Liver (tissue), 9 donors: ENCODE results near the gene PABPC3. TPM values are rescaled to one million over a fixed set of nuclear protein-coding genes. Genes with fewer than 3 reads are reported as not detected.

Source experiments
- DNase-seq: peaks from one replicate; pipeline ENCODE4 v3.0.0-alpha.2; 2017; ENCODE audit warnings: low spot score
- H3K27ac ChIP-seq, 2 donors: one replicate each; pipeline ENCODE4 v1.7.0; 2013; ENCODE audit warnings: inconsistent platforms in 2 of 2, low read length in 2 of 2, control low read depth in 1 of 2, low read depth in 1 of 2, mild to moderate bottlenecking in 1 of 2
- H3K27me3 ChIP-seq, 4 donors: one replicate each; pipeline versions ENCODE4 v1.6.1 to v1.7.0; 2013; ENCODE audit warnings: low read length in 3 of 4, inconsistent platforms in 1 of 4, mild to moderate bottlenecking in 1 of 4, moderate library complexity in 1 of 4; ENCODE audit not compliant: control insufficient read depth in 4 of 4, insufficient read depth in 4 of 4
- H3K36me3 ChIP-seq, 4 donors: one replicate each; pipeline versions ENCODE4 v1.6.1 to v1.7.0; 2013; ENCODE audit warnings: low read length in 3 of 4, mild to moderate bottlenecking in 3 of 4, low read depth in 1 of 4, moderate library complexity in 1 of 4; ENCODE audit not compliant: control insufficient read depth in 4 of 4, insufficient read depth in 3 of 4
- H3K4me1 ChIP-seq, 4 donors: one replicate each; pipeline versions ENCODE4 v1.6.1 to v1.7.0; 2013; ENCODE audit warnings: low read length in 3 of 4, mild to moderate bottlenecking in 3 of 4, moderate library complexity in 1 of 4; ENCODE audit not compliant: control insufficient read depth in 4 of 4, insufficient read depth in 4 of 4
- H3K4me3 ChIP-seq, 3 donors: one replicate each; pipeline versions ENCODE4 v1.6.1 to v1.7.0; 2013; ENCODE audit warnings: low read length in 3 of 3, control low read depth in 1 of 3, low read depth in 1 of 3, mild to moderate bottlenecking in 1 of 3
- H3K9ac ChIP-seq, 2 donors: one replicate each; pipeline ENCODE4 v1.7.0; 2013; ENCODE audit warnings: low read length in 2 of 2, mild to moderate bottlenecking in 2 of 2, moderate library complexity in 2 of 2, control low read depth in 1 of 2, low read depth in 1 of 2
- H3K9me3 ChIP-seq, 4 donors: one replicate each; pipeline versions ENCODE4 v1.6.1 to v1.7.0; 2013; ENCODE audit warnings: low read length in 3 of 4; ENCODE audit not compliant: control insufficient read depth in 4 of 4
- FOXA2 ChIP-seq: IDR thresholded peaks from 2 replicates; pipeline ENCODE4 v1.6.1; 2016; ENCODE audit warnings: antibody characterized with exemption
- GABPA ChIP-seq, 2 donors: IDR thresholded peaks in 1 of 2; conservative IDR thresholded peaks in 1 of 2; 2 replicates each; pipeline ENCODE4 v1.6.1; 2016; ENCODE audit warnings: antibody characterized with exemption in 2 of 2, mild to moderate bottlenecking in 1 of 2, moderate library complexity in 1 of 2
- HNF4A ChIP-seq, 2 donors: conservative IDR thresholded peaks; 2 replicates each; pipeline ENCODE4 v1.6.1; 2016; ENCODE audit warnings: antibody characterized with exemption in 2 of 2, mild to moderate bottlenecking in 2 of 2
- HNF4G ChIP-seq: IDR thresholded peaks from 2 replicates; pipeline ENCODE4 v1.6.1; 2016; ENCODE audit warnings: antibody characterized with exemption
- NR2F2 ChIP-seq: IDR thresholded peaks from 2 replicates; pipeline ENCODE4 v1.6.1; 2016; ENCODE audit warnings: antibody characterized with exemption
- RXRA ChIP-seq, 2 donors: IDR thresholded peaks; 2 replicates each; pipeline ENCODE4 v1.6.1; 2017 to 2018; ENCODE audit warnings: antibody characterized with exemption in 2 of 2, mild to moderate bottlenecking in 1 of 2
- SP1 ChIP-seq: IDR thresholded peaks from 2 replicates; pipeline ENCODE4 v1.6.1; 2018; ENCODE audit warnings: antibody characterized with exemption, mild to moderate bottlenecking
- TAF1 ChIP-seq: conservative IDR thresholded peaks from 2 replicates; pipeline ENCODE4 v1.6.1; 2016; ENCODE audit warnings: antibody characterized with exemption, mild to moderate bottlenecking
- WGBS: extraction: QIAGEN DNeasy Blood & Tissue Kit; methylation state at CpG from one replicate; pipeline ENCODE4 v1.1.7; 2013; 5-methylcytosine and 5-hydroxymethylcytosine counted together
- polyA plus RNA-seq, 2 donors: library from polyadenylated mRNA; stranded (reverse) in 1 of 2; unstranded in 1 of 2; fragments of 200-250 nt in 1 of 2; fragments of >200 nt in 1 of 2; fragmentation: Nextera tagmentation in 1 of 2; extraction: Ambion mirVana in 1 of 2; gene quantifications; one replicate each; pipeline versions ENCODE4 v1.2.1 to v1.2.3, GENCODE V29; 2013 to 2015
- total RNA-seq, 2 donors: library from RNA; depleted of rRNA; stranded (reverse); fragments of >200 nt; gene quantifications; one replicate each; pipeline ENCODE4 v1.2.3, GENCODE V29; 2014
- TF ChIP-seq, protein P1 (sequence below): IDR thresholded peaks from 2 replicates; pipeline ENCODE4 v1.6.1; 2016; ENCODE audit warnings: antibody characterized with exemption
- TF ChIP-seq, protein P2 (sequence below): IDR thresholded peaks from 2 replicates; pipeline ENCODE4 v1.6.1; 2016; ENCODE audit warnings: antibody characterized with exemption, mild to moderate bottlenecking
- TF ChIP-seq, protein P3 (sequence below): fragments of 150-350 bp; IDR thresholded peaks from 2 replicates; pipeline ENCODE4 v1.5.1; 2017; ENCODE audit warnings: improper control_type of control experiment, low read depth, low read length; ENCODE audit not compliant: missing input control
- donor health status: healthy.
- donor health status: healthy.
- donor health status: healthy.
- donor health status: healthy.
- donor health status: healthy.

PABPC3 gene
- total and polyA plus RNA-seq, 4 donors: under 0.01 to 0.19 (median 0.08) TPM; not detected in 1

DNA sequence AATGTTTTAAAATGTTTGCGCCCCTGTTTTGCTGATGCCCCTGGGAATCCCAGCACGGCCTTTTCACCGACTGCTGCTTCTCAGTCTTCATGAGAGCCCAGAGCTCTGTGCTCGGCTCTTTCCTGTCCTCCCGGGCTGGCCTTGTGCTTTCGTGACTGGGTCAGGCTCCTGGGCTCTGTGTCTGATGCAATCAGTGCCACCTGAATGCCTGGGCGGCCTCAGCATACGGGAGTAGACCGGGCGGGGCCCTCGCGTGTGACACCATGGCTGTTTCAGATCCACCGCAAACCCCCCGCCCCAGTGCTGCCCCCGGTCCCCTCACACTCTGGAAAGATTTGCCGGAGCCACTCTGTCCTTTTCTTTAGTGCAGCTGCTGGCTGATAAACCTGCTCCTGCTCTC is 21.4 kb downstream of the PABPC3 start:
- no peak overlapping the region for H3K27ac ChIP-seq
- H3K9me3 ChIP-seq: no peaks in the 10 kb centered on the region
- TF ChIP-seq HNF4A (conservative IDR thresholded peaks at IDR 0.05) (no peak), FOXA2 (no peak), HNF4G (no peak), RXRA (IDR thresholded peaks at IDR 0.05) (no peak), SP1 (no peak)
- TF ChIP-seq, protein P1, sequence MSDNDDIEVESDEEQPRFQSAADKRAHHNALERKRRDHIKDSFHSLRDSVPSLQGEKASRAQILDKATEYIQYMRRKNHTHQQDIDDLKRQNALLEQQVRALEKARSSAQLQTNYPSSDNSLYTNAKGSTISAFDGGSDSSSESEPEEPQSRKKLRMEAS: no peak
- TF ChIP-seq, protein P2, sequence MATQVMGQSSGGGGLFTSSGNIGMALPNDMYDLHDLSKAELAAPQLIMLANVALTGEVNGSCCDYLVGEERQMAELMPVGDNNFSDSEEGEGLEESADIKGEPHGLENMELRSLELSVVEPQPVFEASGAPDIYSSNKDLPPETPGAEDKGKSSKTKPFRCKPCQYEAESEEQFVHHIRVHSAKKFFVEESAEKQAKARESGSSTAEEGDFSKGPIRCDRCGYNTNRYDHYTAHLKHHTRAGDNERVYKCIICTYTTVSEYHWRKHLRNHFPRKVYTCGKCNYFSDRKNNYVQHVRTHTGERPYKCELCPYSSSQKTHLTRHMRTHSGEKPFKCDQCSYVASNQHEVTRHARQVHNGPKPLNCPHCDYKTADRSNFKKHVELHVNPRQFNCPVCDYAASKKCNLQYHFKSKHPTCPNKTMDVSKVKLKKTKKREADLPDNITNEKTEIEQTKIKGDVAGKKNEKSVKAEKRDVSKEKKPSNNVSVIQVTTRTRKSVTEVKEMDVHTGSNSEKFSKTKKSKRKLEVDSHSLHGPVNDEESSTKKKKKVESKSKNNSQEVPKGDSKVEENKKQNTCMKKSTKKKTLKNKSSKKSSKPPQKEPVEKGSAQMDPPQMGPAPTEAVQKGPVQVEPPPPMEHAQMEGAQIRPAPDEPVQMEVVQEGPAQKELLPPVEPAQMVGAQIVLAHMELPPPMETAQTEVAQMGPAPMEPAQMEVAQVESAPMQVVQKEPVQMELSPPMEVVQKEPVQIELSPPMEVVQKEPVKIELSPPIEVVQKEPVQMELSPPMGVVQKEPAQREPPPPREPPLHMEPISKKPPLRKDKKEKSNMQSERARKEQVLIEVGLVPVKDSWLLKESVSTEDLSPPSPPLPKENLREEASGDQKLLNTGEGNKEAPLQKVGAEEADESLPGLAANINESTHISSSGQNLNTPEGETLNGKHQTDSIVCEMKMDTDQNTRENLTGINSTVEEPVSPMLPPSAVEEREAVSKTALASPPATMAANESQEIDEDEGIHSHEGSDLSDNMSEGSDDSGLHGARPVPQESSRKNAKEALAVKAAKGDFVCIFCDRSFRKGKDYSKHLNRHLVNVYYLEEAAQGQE: no peak
- no peak for DNase-seq
- H3K9ac ChIP-seq: no peak overlapping the region
- H3K36me3 ChIP-seq: no peaks in the 10 kb centered on the region
- WGBS: 76% methylated on average over 16 of the region's 16 CpGs
- no peaks in the 10 kb centered on the region for H3K4me1 ChIP-seq
- H3K4me3 ChIP-seq: no peak overlapping the region
- peaks cover 0 to 3% (median 1%) of the 10 kb centered on the region in 4 donors for H3K27me3 ChIP-seq

DNA sequence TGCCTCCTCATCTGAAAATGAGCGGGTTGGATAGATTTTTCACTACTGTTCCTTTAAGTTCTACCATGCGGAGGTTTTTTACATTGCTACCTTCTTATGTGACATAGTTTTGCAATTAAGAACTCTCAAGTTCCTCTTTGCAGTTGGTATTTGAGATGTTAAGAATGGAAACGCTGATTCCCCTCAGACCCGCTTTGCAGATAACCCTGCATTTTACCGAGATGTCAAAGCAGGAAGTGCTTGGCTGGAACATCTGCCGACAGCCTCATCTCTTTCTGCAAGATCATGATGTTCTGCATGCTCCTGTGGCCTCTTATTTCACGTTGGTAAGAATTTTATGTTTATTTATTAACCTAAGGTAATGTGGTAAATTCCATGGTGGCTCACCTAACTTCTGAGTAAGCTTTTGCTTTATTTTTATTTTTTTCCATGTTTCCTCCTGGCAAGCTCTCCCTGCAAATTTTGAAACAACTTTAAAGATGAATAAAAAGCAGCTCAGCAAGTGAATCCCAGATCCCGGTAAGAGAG is 22.5 kb downstream of the PABPC3 start:
- no peaks in the 10 kb centered on the region for H3K36me3 ChIP-seq
- no peak for DNase-seq
- H3K9ac ChIP-seq: no peak overlapping the region
- TF ChIP-seq, protein P2: no peak
- no peak for TF ChIP-seq SP1
- no peak for TF ChIP-seq FOXA2
- TF ChIP-seq NR2F2: no peak
- TF ChIP-seq TAF1: no peak
- no peak for TF ChIP-seq HNF4A (conservative IDR thresholded peaks at IDR 0.05)
- TF ChIP-seq GABPA (IDR thresholded peaks at IDR 0.05 in 1 of 2, conservative IDR thresholded peaks at IDR 0.05 in 1 of 2): no peak
- TF ChIP-seq, protein P3, sequence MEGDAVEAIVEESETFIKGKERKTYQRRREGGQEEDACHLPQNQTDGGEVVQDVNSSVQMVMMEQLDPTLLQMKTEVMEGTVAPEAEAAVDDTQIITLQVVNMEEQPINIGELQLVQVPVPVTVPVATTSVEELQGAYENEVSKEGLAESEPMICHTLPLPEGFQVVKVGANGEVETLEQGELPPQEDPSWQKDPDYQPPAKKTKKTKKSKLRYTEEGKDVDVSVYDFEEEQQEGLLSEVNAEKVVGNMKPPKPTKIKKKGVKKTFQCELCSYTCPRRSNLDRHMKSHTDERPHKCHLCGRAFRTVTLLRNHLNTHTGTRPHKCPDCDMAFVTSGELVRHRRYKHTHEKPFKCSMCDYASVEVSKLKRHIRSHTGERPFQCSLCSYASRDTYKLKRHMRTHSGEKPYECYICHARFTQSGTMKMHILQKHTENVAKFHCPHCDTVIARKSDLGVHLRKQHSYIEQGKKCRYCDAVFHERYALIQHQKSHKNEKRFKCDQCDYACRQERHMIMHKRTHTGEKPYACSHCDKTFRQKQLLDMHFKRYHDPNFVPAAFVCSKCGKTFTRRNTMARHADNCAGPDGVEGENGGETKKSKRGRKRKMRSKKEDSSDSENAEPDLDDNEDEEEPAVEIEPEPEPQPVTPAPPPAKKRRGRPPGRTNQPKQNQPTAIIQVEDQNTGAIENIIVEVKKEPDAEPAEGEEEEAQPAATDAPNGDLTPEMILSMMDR: no peak
- H3K27me3 ChIP-seq: peaks cover 0 to 3% (median 0%) of the 10 kb centered on the region in 4 donors
- no peaks in the 10 kb centered on the region for H3K9me3 ChIP-seq
- H3K4me1 ChIP-seq: no peaks in the 10 kb centered on the region
- WGBS: 55% methylated on average over 8 of the region's 8 CpGs
- no peak overlapping the region for H3K4me3 ChIP-seq
- H3K27ac ChIP-seq: no peak overlapping the region
